HL-60 (cell line): Measurements from ENCODE around the gene TPO.

Experiments
- DNase-seq, 2 experiments: peaks; one replicate each; pipeline ENCODE4 v3.0.0-alpha.2; 2010 to 2020; ENCODE audit warnings: low read depth in 1 of 2, low spot score in 1 of 2
- H3K27ac ChIP-seq: fragments of 250-450 bp; sonication (Bioruptor Pico); replicated peaks from 2 replicates; pipeline ENCODE4 v1.5.1; 2020; ENCODE audit warnings: mild to moderate bottlenecking, moderate library complexity
- H3K27me3 ChIP-seq: fragments of 250-450 bp; sonication (Bioruptor Pico); 2 replicates; pipeline ENCODE4 v1.5.1; 2021; ENCODE audit warnings: mild to moderate bottlenecking, moderate library complexity; ENCODE audit not compliant: insufficient read depth, poor library complexity, severe bottlenecking
- H3K4me3 ChIP-seq: replicated peaks from 2 replicates; pipeline ENCODE4 v1.5.1; 2011; ENCODE audit warnings: mild to moderate bottlenecking, control low read depth, low read length; ENCODE audit not compliant: insufficient read depth
- CTCF ChIP-seq: IDR thresholded peaks from one replicate; pipeline ENCODE4 v1.5.1; 2011; ENCODE audit warnings: low read length, control low read depth, inconsistent platforms; ENCODE audit not compliant: insufficient read depth
- GABPA ChIP-seq: IDR thresholded peaks from 2 replicates; pipeline ENCODE4 v1.6.1; 2012; ENCODE audit warnings: low read depth
- POLR2AphosphoS5 ChIP-seq: IDR thresholded peaks from 2 replicates; pipeline ENCODE4 v1.6.1; 2012; ENCODE audit warnings: low read depth
- REST ChIP-seq: IDR thresholded peaks from 2 replicates; pipeline ENCODE4 v1.6.1; 2012; ENCODE audit warnings: low read depth; ENCODE audit not compliant: insufficient replicate concordance
- SPI1 ChIP-seq: IDR thresholded peaks from 2 replicates; pipeline ENCODE4 v1.6.1; 2012; ENCODE audit warnings: low read depth, mild to moderate bottlenecking, borderline replicate concordance

TPO gene

GRCh38 chr2:1484131-1484884, 71.0 kb downstream of the TPO start:
- TF ChIP-seq GABPA (no peak), REST (no peak), CTCF (no peak)
- H3K27ac ChIP-seq: no peak overlapping the region
- no peaks in the 10 kb centered on the region for H3K27me3 ChIP-seq
- no peak overlapping the region for H3K4me3 ChIP-seq
- no peak for DNase-seq

GRCh38 chr2:1486670-1487069, 73.4 kb downstream of the TPO start:
- TF ChIP-seq CTCF (no peak), GABPA (no peak), SPI1 (no peak), REST (no peak), POLR2AphosphoS5 (no peak)

GRCh38 chr2:1487758-1488157, 74.5 kb downstream of the TPO start:
- H3K27ac ChIP-seq: no peak overlapping the region
- TF ChIP-seq CTCF (no peak), SPI1 (no peak), GABPA (no peak), REST (no peak), POLR2AphosphoS5 (no peak)

More at GRCh38 chr2:1486670-1487069, 73.4 kb downstream of the TPO start:
- no peak for DNase-seq
- Histone ChIP-seq H3K27ac (no peak overlapping the region), H3K27me3 (no peaks in the 10 kb centered on the region), H3K4me3 (no peak overlapping the region)

More at GRCh38 chr2:1487758-1488157, 74.5 kb downstream of the TPO start:
- no peak for DNase-seq
- Histone ChIP-seq H3K4me3 (no peak overlapping the region), H3K27me3 (no peaks in the 10 kb centered on the region)
